Adipocyte (in vitro differentiated cells): ENCODE measurements around the gene SRSF4.
A peak's percentile ranks its signal among the peaks of the same experiment; 100 is the strongest.

ENCODE experiments used
- DNase-seq: peaks from one replicate; pipeline ENCODE4 v3.0.0-alpha.2; 2015; ENCODE audit warnings: low read depth
- H3K27me3 ChIP-seq: replicated peaks from 2 replicates; pipeline ENCODE4 v1.7.0; 2013; ENCODE audit warnings: mild to moderate bottlenecking, low read length, moderate library complexity; ENCODE audit not compliant: control insufficient read depth, insufficient read depth
- H3K36me3 ChIP-seq: 2 replicates; pipeline ENCODE4 v1.7.0; 2013; ENCODE audit warnings: low read length, mild to moderate bottlenecking, moderate library complexity; ENCODE audit not compliant: control insufficient read depth, insufficient read depth, severe bottlenecking
- H3K4me1 ChIP-seq: 2 replicates; pipeline ENCODE4 v1.7.0; 2013; ENCODE audit warnings: mild to moderate bottlenecking, low read length, moderate library complexity; ENCODE audit not compliant: control insufficient read depth, insufficient read depth
- H3K4me3 ChIP-seq: 2 replicates; pipeline ENCODE4 v1.7.0; 2013; ENCODE audit warnings: mild to moderate bottlenecking, low read length, moderate library complexity
- H3K9ac ChIP-seq: 2 replicates; pipeline ENCODE4 v1.7.0; 2013; ENCODE audit warnings: mild to moderate bottlenecking, low read length, moderate library complexity
- H3K9me3 ChIP-seq: 2 replicates; pipeline ENCODE4 v1.7.0; 2013; ENCODE audit warnings: mild to moderate bottlenecking, low read length, moderate library complexity; ENCODE audit not compliant: control insufficient read depth

SRSF4 gene

GRCh38 chr1:29197993-29198392 lies 16.3 kb upstream of the SRSF4 start:
- no peaks in the 10 kb centered on the region for H3K27me3 ChIP-seq
- H3K4me3 ChIP-seq = no peak overlapping the region
- H3K36me3 ChIP-seq = peaks cover 80% of the 10 kb centered on the region
- no peak for DNase-seq
- H3K9ac ChIP-seq = no peak overlapping the region
- H3K9me3 ChIP-seq = no peaks in the 10 kb centered on the region
- peaks cover 9% of the 10 kb centered on the region for H3K4me1 ChIP-seq

GRCh38 chr1:29197590-29197924 lies 15.9 kb upstream of the SRSF4 start:
- Histone ChIP-seq H3K27me3 (no peaks in the 10 kb centered on the region), H3K4me3 (no peak overlapping the region), H3K9ac (no peak overlapping the region), H3K36me3 (peaks cover 84% of the 10 kb centered on the region), H3K4me1 (peaks cover 8% of the 10 kb centered on the region), H3K9me3 (no peaks in the 10 kb centered on the region)
- peak; percentile 46 for DNase-seq

GRCh38 chr1:29196863-29197589 lies 15.3 kb upstream of the SRSF4 start:
- Histone ChIP-seq H3K9ac (no peak overlapping the region), H3K9me3 (no peaks in the 10 kb centered on the region), H3K4me1 (peaks cover 2% of the 10 kb centered on the region), H3K36me3 (peaks cover 89% of the 10 kb centered on the region), H3K27me3 (no peaks in the 10 kb centered on the region), H3K4me3 (no peak overlapping the region)
- DNase-seq = peak; percentile 84

GRCh38 chr1:29195881-29196291 lies 14.2 kb upstream of the SRSF4 start:
- H3K4me1 ChIP-seq = no peaks in the 10 kb centered on the region
- H3K9me3 ChIP-seq = no peaks in the 10 kb centered on the region
- no peaks in the 10 kb centered on the region for H3K27me3 ChIP-seq
- no peak overlapping the region for H3K9ac ChIP-seq
- DNase-seq = no peak
- no peak overlapping the region for H3K4me3 ChIP-seq
- peaks cover 80% of the 10 kb centered on the region for H3K36me3 ChIP-seq

GRCh38 chr1:29193879-29194455 lies 12.3 kb upstream of the SRSF4 start:
- H3K9ac ChIP-seq = no peak overlapping the region
- no peaks in the 10 kb centered on the region for H3K27me3 ChIP-seq
- H3K4me1 ChIP-seq = no peaks in the 10 kb centered on the region
- H3K4me3 ChIP-seq = no peak overlapping the region
- H3K36me3 ChIP-seq = peaks cover 61% of the 10 kb centered on the region
- DNase-seq = no peak
- H3K9me3 ChIP-seq = no peaks in the 10 kb centered on the region

- H3K4me1 ChIP-seq = no peaks in the 10 kb centered on the region
- H3K9me3 ChIP-seq = no peaks in the 10 kb centered on the region
- peaks cover 36% of the 10 kb centered on the region for H3K36me3 ChIP-seq
- no peak for DNase-seq
- H3K27me3 ChIP-seq = no peaks in the 10 kb centered on the region
- no peak overlapping the region for H3K4me3 ChIP-seq
- no peak overlapping the region for H3K9ac ChIP-seq
Observed at GRCh38 chr1:29190718-29191117, 9.0 kb upstream of the SRSF4 start.

GRCh38 chr1:29186707-29187106 lies 5.0 kb upstream of the SRSF4 start:
- no peaks in the 10 kb centered on the region for H3K9me3 ChIP-seq
- H3K4me1 ChIP-seq = peaks cover 10% of the 10 kb centered on the region
- H3K4me3 ChIP-seq = no peak overlapping the region
- no peak for DNase-seq
- no peak overlapping the region for H3K9ac ChIP-seq
- no peaks in the 10 kb centered on the region for H3K27me3 ChIP-seq
- H3K36me3 ChIP-seq = no peaks in the 10 kb centered on the region

GRCh38 chr1:29186252-29186651 lies 4.6 kb upstream of the SRSF4 start:
- peaks cover 10% of the 10 kb centered on the region for H3K4me1 ChIP-seq
- H3K9ac ChIP-seq = no peak overlapping the region
- no peak overlapping the region for H3K4me3 ChIP-seq
- no peak for DNase-seq
- no peaks in the 10 kb centered on the region for H3K36me3 ChIP-seq
- H3K27me3 ChIP-seq = no peaks in the 10 kb centered on the region
- H3K9me3 ChIP-seq = no peaks in the 10 kb centered on the region

GRCh38 chr1:29183287-29183686 lies 1.6 kb upstream of the SRSF4 start:
- Histone ChIP-seq H3K36me3 (peaks cover 5% of the 10 kb centered on the region), H3K4me3 (no peak overlapping the region), H3K9ac (peak overlapping the region; percentile 98), H3K4me1 (peaks cover 27% of the 10 kb centered on the region), H3K9me3 (no peaks in the 10 kb centered on the region), H3K27me3 (no peaks in the 10 kb centered on the region)
- no peak for DNase-seq

- Histone ChIP-seq H3K27me3 (no peaks in the 10 kb centered on the region), H3K9ac (peak overlapping the region; percentile 100), H3K9me3 (no peaks in the 10 kb centered on the region), H3K4me3 (peak overlapping the region; percentile 99), H3K4me1 (peaks cover 51% of the 10 kb centered on the region), H3K36me3 (peaks cover 9% of the 10 kb centered on the region)
- peak; percentile 71 for DNase-seq
Observed at GRCh38 chr1:29180497-29181412, 945 bp downstream of the SRSF4 start.

GRCh38 chr1:29179641-29180184 lies 2.0 kb downstream of the SRSF4 start:
- H3K4me1 ChIP-seq = peaks cover 52% of the 10 kb centered on the region
- DNase-seq = peak; percentile 74
- no peaks in the 10 kb centered on the region for H3K9me3 ChIP-seq
- peak overlapping the region; percentile 100 for H3K9ac ChIP-seq
- H3K4me3 ChIP-seq = peak overlapping the region; percentile 99
- H3K27me3 ChIP-seq = no peaks in the 10 kb centered on the region
- H3K36me3 ChIP-seq = peaks cover 9% of the 10 kb centered on the region
